Sigmoid colon (tissue), 7 donors: ENCODE results near the gene MAGI2. TPM values are rescaled to one million over a fixed set of nuclear protein-coding genes. Genes with fewer than 3 reads are reported as not detected.

Experiments
- DNase-seq: peaks from one replicate; pipeline ENCODE4 v3.0.0-alpha.2; 2019
- H3K27ac ChIP-seq, 4 donors: fragments of 200-600 bp; sonication (generic); one replicate each; pipeline ENCODE4 v1.5.1; 2016 to 2019; ENCODE audit warnings: mild to moderate bottlenecking in 1 of 4
- H3K27me3 ChIP-seq, 3 donors: fragments of 200-600 bp; sonication (generic); one replicate each; pipeline ENCODE4 v1.5.1; 2019; ENCODE audit warnings: mild to moderate bottlenecking in 1 of 3
- H3K36me3 ChIP-seq, 4 donors: fragments of 200-600 bp; sonication (generic); one replicate each; pipeline ENCODE4 v1.5.1; 2016 to 2019
- H3K4me1 ChIP-seq, 4 donors: fragments of 200-600 bp; sonication (generic); one replicate each; pipeline ENCODE4 v1.5.1; 2017 to 2019
- H3K4me3 ChIP-seq, 4 donors: fragments of 200-600 bp; sonication (generic); one replicate each; pipeline ENCODE4 v1.5.1; 2017 to 2019; ENCODE audit warnings: mild to moderate bottlenecking in 2 of 4, moderate library complexity in 1 of 4
- H3K9me3 ChIP-seq, 4 donors: fragments of 200-600 bp in 3 of 4; sonication (generic) in 3 of 4; one replicate each; pipeline versions ENCODE4 v1.5.1 to v1.6.1; 2013 to 2019
- CTCF ChIP-seq, 4 experiments: fragments of 450-650 bp in 3 of 4; fragments of 200-600 bp in 1 of 4; IDR thresholded peaks; one replicate each; pipeline ENCODE4 v1.5.1; 2016 to 2019; ENCODE audit warnings: antibody characterized with exemption in 4 of 4, mild to moderate bottlenecking in 3 of 4, moderate library complexity in 2 of 4
- EP300 ChIP-seq, 4 donors: sonication (generic); formaldehyde crosslinking; IDR thresholded peaks; one replicate each; pipeline ENCODE4 v1.6.1; 2017; ENCODE audit warnings: antibody characterized with exemption in 4 of 4
- POLR2A ChIP-seq, 2 donors: fragments of 450-650 bp; IDR thresholded peaks; one replicate each; pipeline ENCODE4 v1.6.1; 2016; ENCODE audit warnings: antibody characterized with exemption in 2 of 2, mild to moderate bottlenecking in 2 of 2, moderate library complexity in 2 of 2
- POLR2AphosphoS5 ChIP-seq, 4 donors: sonication (generic); formaldehyde crosslinking; IDR thresholded peaks; one replicate each; pipeline ENCODE4 v1.6.1; 2017; ENCODE audit warnings: antibody characterized with exemption in 4 of 4
- WGBS, 2 donors: extraction: QIAGEN DNeasy Blood & Tissue Kit; methylation state at CpG; one replicate each; pipeline ENCODE4 v1.1.7; 2013; 5-methylcytosine and 5-hydroxymethylcytosine counted together
- intact Hi-C: fragments of 100-400 bp; cut with DNase I; formaldehyde crosslinking; loops from one replicate; pipeline ENCODE4 v1.15.1; 2023
- polyA plus RNA-seq, 3 donors: library from polyadenylated mRNA; stranded (reverse); fragments of 200-250 nt; gene quantifications; one replicate each; pipeline ENCODE4 v1.2.3, GENCODE V29; 2013
- total RNA-seq, 4 donors: library from RNA; depleted of rRNA; stranded (reverse); fragments of >200 nt; gene quantifications; one replicate each; pipeline ENCODE4 v1.1.0, GENCODE V29; 2016
- donor health status: healthy with polysubstance abuse.
- donor health status: Bipolar disorder and iron deficiency.
- donor health status: healthy.

The MAGI2 gene
- total and polyA plus RNA-seq, 7 donors, result 0.69 to 26.9 (median 14.7) TPM

GRCh38 chr7:78264105-78264504 lies 1189.4 kb downstream of the MAGI2 start:
- no peak for DNase-seq
- Histone ChIP-seq H3K27ac (no peak overlapping the region), H3K9me3 (no peaks in the 10 kb centered on the region), H3K4me1 (no peaks in the 10 kb centered on the region), H3K36me3 (no peaks in the 10 kb centered on the region), H3K4me3 (no peak overlapping the region), H3K27me3 (no peaks in the 10 kb centered on the region)
- TF ChIP-seq POLR2A (IDR thresholded peaks at IDR 0.05) (no peak), EP300 (IDR thresholded peaks at IDR 0.05) (no peak), POLR2AphosphoS5 (IDR thresholded peaks at IDR 0.05) (no peak), CTCF (IDR thresholded peaks at IDR 0.05) (no peak)
- intact Hi-C loops, result no loop called here
- WGBS, 2 donors, result 89 to 91% methylated on average over 1 of the region's 1 CpG

GRCh38 chr7:78261739-78262138 lies 1191.7 kb downstream of the MAGI2 start:
- intact Hi-C loops, result no loop called here
- TF ChIP-seq POLR2AphosphoS5 (IDR thresholded peaks at IDR 0.05), result no peak
- no peak for TF ChIP-seq POLR2A (IDR thresholded peaks at IDR 0.05)
- TF ChIP-seq EP300 (IDR thresholded peaks at IDR 0.05), result no peak
- TF ChIP-seq CTCF (IDR thresholded peaks at IDR 0.05), result no peak
- 83 to 84% methylated on average over 1 of the region's 1 CpG for WGBS, 2 donors
- Histone ChIP-seq H3K9me3 (no peaks in the 10 kb centered on the region), H3K36me3 (no peaks in the 10 kb centered on the region), H3K4me3 (no peak overlapping the region), H3K27ac (no peak overlapping the region), H3K27me3 (no peaks in the 10 kb centered on the region), H3K4me1 (no peaks in the 10 kb centered on the region)
- DNase-seq, result no peak

- H3K36me3 ChIP-seq, result no peaks in the 10 kb centered on the region
- DNase-seq, result no peak
- no peaks in the 10 kb centered on the region for H3K27me3 ChIP-seq
- 83 to 85% methylated on average over 2 of the region's 2 CpGs for WGBS, 2 donors
- no peak overlapping the region for H3K27ac ChIP-seq
- H3K9me3 ChIP-seq, result no peaks in the 10 kb centered on the region
- no peak overlapping the region for H3K4me3 ChIP-seq
- intact Hi-C loops, result no loop called here
- H3K4me1 ChIP-seq, result no peaks in the 10 kb centered on the region
- TF ChIP-seq EP300 (IDR thresholded peaks at IDR 0.05) (no peak), POLR2A (IDR thresholded peaks at IDR 0.05) (no peak), POLR2AphosphoS5 (IDR thresholded peaks at IDR 0.05) (no peak), CTCF (IDR thresholded peaks at IDR 0.05) (no peak)
Measured at GRCh38 chr7:78261302-78261701, 1192.2 kb downstream of the MAGI2 start.

- Histone ChIP-seq H3K4me1 (no peaks in the 10 kb centered on the region), H3K9me3 (no peaks in the 10 kb centered on the region), H3K27me3 (no peaks in the 10 kb centered on the region), H3K36me3 (no peaks in the 10 kb centered on the region), H3K27ac (no peak overlapping the region), H3K4me3 (no peak overlapping the region)
- intact Hi-C loops, result no loop called here
- DNase-seq, result no peak
- TF ChIP-seq CTCF (IDR thresholded peaks at IDR 0.05) (no peak), POLR2A (IDR thresholded peaks at IDR 0.05) (no peak), EP300 (IDR thresholded peaks at IDR 0.05) (no peak), POLR2AphosphoS5 (IDR thresholded peaks at IDR 0.05) (no peak)
- 81 to 89% methylated on average over 1 of the region's 1 CpG for WGBS, 2 donors
Measured at GRCh38 chr7:78260826-78261225, 1192.6 kb downstream of the MAGI2 start.

- Histone ChIP-seq H3K4me3 (no peak overlapping the region), H3K4me1 (no peaks in the 10 kb centered on the region), H3K27me3 (no peaks in the 10 kb centered on the region), H3K27ac (no peak overlapping the region), H3K36me3 (no peaks in the 10 kb centered on the region), H3K9me3 (no peaks in the 10 kb centered on the region)
- no peak for DNase-seq
- TF ChIP-seq POLR2AphosphoS5 (IDR thresholded peaks at IDR 0.05), result no peak
- TF ChIP-seq POLR2A (IDR thresholded peaks at IDR 0.05), result no peak
- WGBS, 2 donors, result 20 to 66% methylated on average over 3 of the region's 3 CpGs
- intact Hi-C loops, result no loop called here
Measured at GRCh38 chr7:78254726-78255055, 1198.8 kb downstream of the MAGI2 start.
